Astrocyte (in vitro differentiated cells and primary cell): ENCODE data around the gene FGD4. TPM values are rescaled to one million over a fixed set of nuclear protein-coding genes. Genes with fewer than 3 reads are reported as not detected.

Source experiments
- DNase-seq: peaks from one replicate; pipeline ENCODE4 v3.0.0-alpha.2; 2010; ENCODE audit warnings: low read depth
- FAIRE-seq: peaks from 2 replicates; lab custom pipeline; 2011; peaks lifted over from hg19 to GRCh38; lab: Jason Lieb, UNC
- H2AFZ ChIP-seq: 2 replicates; pipeline ENCODE4 v1.6.0; 2012; ENCODE audit warnings: low read depth, low read length, inconsistent platforms
- H3K27ac ChIP-seq: 2 replicates; pipeline ENCODE4 v1.5.1; 2011; ENCODE audit warnings: low read depth, low read length, inconsistent platforms
- H3K27me3 ChIP-seq: 2 replicates; pipeline ENCODE4 v1.6.0; 2011; ENCODE audit warnings: low read length, inconsistent platforms; ENCODE audit not compliant: insufficient read depth
- H3K36me3 ChIP-seq: 2 replicates; pipeline ENCODE4 v1.5.1; 2011; ENCODE audit warnings: low read length, inconsistent platforms; ENCODE audit not compliant: insufficient read depth
- H3K4me1 ChIP-seq: 2 replicates; pipeline ENCODE4 v1.5.1; 2011; ENCODE audit warnings: low read length, inconsistent platforms; ENCODE audit not compliant: insufficient read depth
- H3K4me2 ChIP-seq: 2 replicates; pipeline ENCODE4 v1.6.0; 2012; ENCODE audit warnings: low read length, inconsistent platforms
- H3K4me3 ChIP-seq: 2 replicates; pipeline ENCODE4 v1.5.1; 2011; ENCODE audit warnings: low read depth, mild to moderate bottlenecking, low read length, inconsistent platforms; ENCODE audit not compliant: insufficient read depth
- H3K79me2 ChIP-seq: 2 replicates; pipeline ENCODE4 v1.6.0; 2012; ENCODE audit warnings: mild to moderate bottlenecking, low read length, inconsistent platforms; ENCODE audit not compliant: insufficient read depth
- H3K9ac ChIP-seq: 2 replicates; pipeline ENCODE4 v1.6.0; 2012; ENCODE audit warnings: mild to moderate bottlenecking, low read length, inconsistent platforms
- H3K9me3 ChIP-seq: 2 replicates; pipeline ENCODE4 v1.5.1; 2012; ENCODE audit warnings: low read depth, mild to moderate bottlenecking, low read length, inconsistent platforms; ENCODE audit not compliant: insufficient read depth
- H4K20me1 ChIP-seq: 2 replicates; pipeline ENCODE4 v1.6.0; 2012; ENCODE audit warnings: low read length, inconsistent platforms; ENCODE audit not compliant: insufficient read depth
- H3K27ac Mint-ChIP-seq: one replicate; pipeline ENCODE4 v1.8.0; 2021; ENCODE audit warnings: mild to moderate bottlenecking, mixed read lengths; ENCODE audit not compliant: unreplicated experiment
- H3K27me3 Mint-ChIP-seq: one replicate; pipeline ENCODE4 v1.8.0; 2021; ENCODE audit warnings: low read depth, mixed read lengths; ENCODE audit not compliant: unreplicated experiment
- H3K36me3 Mint-ChIP-seq: one replicate; pipeline ENCODE4 v1.8.0; 2021; ENCODE audit warnings: low read depth, mixed read lengths; ENCODE audit not compliant: unreplicated experiment
- H3K4me1 Mint-ChIP-seq: one replicate; pipeline ENCODE4 v1.8.0; 2021; ENCODE audit warnings: low read depth, mixed read lengths; ENCODE audit not compliant: unreplicated experiment
- H3K4me3 Mint-ChIP-seq: one replicate; pipeline ENCODE4 v1.8.0; 2021; ENCODE audit warnings: mild to moderate bottlenecking, moderate library complexity, mixed read lengths; ENCODE audit not compliant: unreplicated experiment
- H3K9me3 Mint-ChIP-seq: one replicate; pipeline ENCODE4 v1.8.0; 2021; ENCODE audit warnings: mild to moderate bottlenecking, mixed read lengths; ENCODE audit not compliant: unreplicated experiment
- CTCF ChIP-seq: IDR thresholded peaks from 2 replicates; pipeline ENCODE4 v1.5.1; 2011; ENCODE audit warnings: low read depth, mild to moderate bottlenecking, inconsistent platforms, low read length, moderate library complexity; ENCODE audit not compliant: insufficient read depth
- EZH2 ChIP-seq: IDR thresholded peaks from 2 replicates; pipeline ENCODE4 v1.6.1; 2012; ENCODE audit warnings: mild to moderate bottlenecking, low read length, inconsistent platforms; ENCODE audit not compliant: insufficient read depth
- total RNA-seq: library from RNA; stranded (reverse); gene quantifications from 2 replicates; pipeline ENCODE4 v1.2.1, GENCODE V29; 2021

The FGD4 gene
- total RNA-seq, 1 donor from 2014 or later: 18.7 TPM

- Histone ChIP-seq H2AFZ (no peak overlapping the region), H3K79me2 (no peaks in the 10 kb centered on the region), H4K20me1 (no peaks in the 10 kb centered on the region), H3K27me3 (no peaks in the 10 kb centered on the region), H3K36me3 (no peaks in the 10 kb centered on the region), H3K4me2 (no peak overlapping the region), H3K4me1 (no peaks in the 10 kb centered on the region), H3K9ac (no peak overlapping the region), H3K4me3 (no peak overlapping the region), H3K9me3 (no peaks in the 10 kb centered on the region), H3K27ac (no peak overlapping the region)
- Mint-ChIP-seq H3K27me3 (no peaks in the 10 kb centered on the region), H3K4me1 (peaks cover 1% of the 10 kb centered on the region), H3K9me3 (no peaks in the 10 kb centered on the region), H3K27ac (no peak overlapping the region), H3K36me3 (no peaks in the 10 kb centered on the region), H3K4me3 (no peak overlapping the region)
- TF ChIP-seq EZH2 (no peak), CTCF (no peak)
- FAIRE-seq (no peak), DNase-seq (no peak)
Observed at GRCh38 chr12:32413412-32413811, 14.1 kb downstream of the FGD4 start.

DNA sequence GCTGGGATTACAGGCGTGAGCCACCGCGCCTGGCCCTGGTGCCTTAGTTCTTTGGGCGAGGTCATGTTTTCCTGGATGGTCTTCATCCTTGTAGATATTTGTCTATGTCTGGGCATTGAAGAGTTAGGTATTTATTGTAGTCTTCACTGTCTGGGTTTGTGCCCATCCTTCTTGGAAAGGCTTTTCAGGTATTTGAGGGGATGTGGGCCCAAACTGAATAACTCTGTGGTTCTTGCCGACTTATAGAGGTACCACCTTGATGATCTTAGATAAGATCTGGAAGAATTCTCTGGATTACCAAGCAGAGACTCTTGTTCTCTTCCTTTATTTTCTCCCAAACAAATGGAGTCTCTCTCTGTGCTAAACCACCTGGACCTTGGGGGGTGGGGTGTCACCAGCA is 18.9 kb downstream of the FGD4 start:
- Histone ChIP-seq H3K4me1 (no peaks in the 10 kb centered on the region), H3K9me3 (no peaks in the 10 kb centered on the region), H3K27ac (no peak overlapping the region), H3K36me3 (no peaks in the 10 kb centered on the region), H3K27me3 (no peaks in the 10 kb centered on the region), H3K4me2 (no peak overlapping the region), H3K79me2 (no peaks in the 10 kb centered on the region), H2AFZ (no peak overlapping the region), H3K4me3 (no peak overlapping the region), H4K20me1 (no peaks in the 10 kb centered on the region), H3K9ac (no peak overlapping the region)
- no peak overlapping the region for H3K27ac Mint-ChIP-seq
- H3K27me3 Mint-ChIP-seq: no peaks in the 10 kb centered on the region
- H3K4me1 Mint-ChIP-seq: peaks cover 21% of the 10 kb centered on the region
- H3K36me3 Mint-ChIP-seq: no peaks in the 10 kb centered on the region
- FAIRE-seq (no peak), DNase-seq (no peak)
- no peaks in the 10 kb centered on the region for H3K9me3 Mint-ChIP-seq
- no peak overlapping the region for H3K4me3 Mint-ChIP-seq
- TF ChIP-seq EZH2 (no peak), CTCF (no peak)

- H3K9ac ChIP-seq: no peak overlapping the region
- H3K27ac ChIP-seq: no peak overlapping the region
- DNase-seq (no peak), FAIRE-seq (no peak)
- H2AFZ ChIP-seq: no peak overlapping the region
- no peaks in the 10 kb centered on the region for H3K9me3 ChIP-seq
- H3K27me3 Mint-ChIP-seq: no peaks in the 10 kb centered on the region
- H3K36me3 Mint-ChIP-seq: no peaks in the 10 kb centered on the region
- no peaks in the 10 kb centered on the region for H3K36me3 ChIP-seq
- H3K4me2 ChIP-seq: no peak overlapping the region
- H3K4me1 Mint-ChIP-seq: peaks cover 21% of the 10 kb centered on the region
- H3K4me3 Mint-ChIP-seq: no peak overlapping the region
- no peak overlapping the region for H3K4me3 ChIP-seq
- no peaks in the 10 kb centered on the region for H3K4me1 ChIP-seq
- TF ChIP-seq CTCF (no peak), EZH2 (no peak)
- H3K27ac Mint-ChIP-seq: no peak overlapping the region
- H4K20me1 ChIP-seq: no peaks in the 10 kb centered on the region
- no peaks in the 10 kb centered on the region for H3K27me3 ChIP-seq
- no peaks in the 10 kb centered on the region for H3K79me2 ChIP-seq
- H3K9me3 Mint-ChIP-seq: no peaks in the 10 kb centered on the region
Observed at GRCh38 chr12:32418903-32419519, 19.7 kb downstream of the FGD4 start.
